SK-N-MC (cell line): Measurements from ENCODE around the gene ZSCAN30.
"Not testable (repeated sequence)": the region's sequence is repeated elsewhere in the genome, so short reads cannot be mapped to it uniquely, and the experiment has no call there.

Experiments used
- DNase-seq: peaks from one replicate; pipeline ENCODE4 v3.0.0-alpha.2; 2011; ENCODE audit warnings: low read depth, low spot score
- H3K27ac ChIP-seq: fragments of 200-600 bp; sonication (generic); 2 replicates; pipeline ENCODE4 v1.5.1; 2016; ENCODE audit warnings: mixed run types
- H3K36me3 ChIP-seq: fragments of 200-600 bp; sonication (generic); 2 replicates; pipeline ENCODE4 v1.6.1; 2017; ENCODE audit warnings: antibody characterized with exemption, low read length, mixed read lengths; ENCODE audit not compliant: insufficient read depth
- H3K4me3 ChIP-seq: fragments of 200-600 bp; sonication (generic); 2 replicates; pipeline ENCODE4 v1.5.1; 2016
- H3K9ac ChIP-seq: fragments of 200-600 bp; sonication (generic); 2 replicates; pipeline ENCODE4 v1.8.0; 2017; ENCODE audit warnings: mixed run types, mixed read lengths; ENCODE audit not compliant: insufficient read length
- H3K9me3 ChIP-seq: fragments of 200-600 bp; sonication (generic); 2 replicates; pipeline ENCODE4 v1.6.1; 2017; ENCODE audit warnings: low read depth, mild to moderate bottlenecking, antibody characterized with exemption, low read length, moderate library complexity, mixed read lengths
- EZH2 ChIP-seq: fragments of 200-600 bp; sonication (generic); IDR thresholded peaks from one replicate; pipeline ENCODE4 v1.6.1; 2017; ENCODE audit warnings: antibody characterized with exemption
- FOXP2 ChIP-seq: optimal IDR thresholded peaks from 2 replicates; pipeline ENCODE3; 2011; ENCODE audit warnings: mild to moderate bottlenecking, moderate library complexity; ENCODE audit not compliant: insufficient read depth; ENCODE audit errors: extremely low read length, control extremely low read depth
- POLR2AphosphoS5 ChIP-seq: IDR thresholded peaks from 2 replicates; pipeline ENCODE4 v1.6.1; 2012; ENCODE audit warnings: mild to moderate bottlenecking, low read depth, low read length, borderline replicate concordance

ZSCAN30 gene

GRCh38 chr18:35227254-35227653 is 62.8 kb downstream of the ZSCAN30 start:
- Histone ChIP-seq H3K9ac (no peak overlapping the region), H3K27ac (no peak overlapping the region), H3K9me3 (no peaks in the 10 kb centered on the region), H3K36me3 (no peaks in the 10 kb centered on the region), H3K4me3 (no peak overlapping the region)
- no peak for TF ChIP-seq EZH2
- no peak for TF ChIP-seq FOXP2
- TF ChIP-seq POLR2AphosphoS5 = no peak
- no peak for DNase-seq

GRCh38 chr18:35223797-35224196 is 66.2 kb downstream of the ZSCAN30 start:
- H3K9ac ChIP-seq = no peak overlapping the region
- H3K4me3 ChIP-seq = no peak overlapping the region
- TF ChIP-seq EZH2 (no peak), POLR2AphosphoS5 (no peak), FOXP2 (no peak)
- no peak overlapping the region for H3K27ac ChIP-seq
- no peaks in the 10 kb centered on the region for H3K9me3 ChIP-seq
- DNase-seq = no peak
- no peaks in the 10 kb centered on the region for H3K36me3 ChIP-seq

GRCh38 chr18:35220424-35220823 is 69.6 kb downstream of the ZSCAN30 start:
- H3K36me3 ChIP-seq = no peaks in the 10 kb centered on the region
- no peak overlapping the region for H3K27ac ChIP-seq
- H3K9ac ChIP-seq = no peak overlapping the region
- H3K9me3 ChIP-seq = no peaks in the 10 kb centered on the region
- TF ChIP-seq EZH2 = no peak
- TF ChIP-seq POLR2AphosphoS5 = no peak
- TF ChIP-seq FOXP2 = no peak
- DNase-seq = no peak
- H3K4me3 ChIP-seq = no peak overlapping the region

DNA sequence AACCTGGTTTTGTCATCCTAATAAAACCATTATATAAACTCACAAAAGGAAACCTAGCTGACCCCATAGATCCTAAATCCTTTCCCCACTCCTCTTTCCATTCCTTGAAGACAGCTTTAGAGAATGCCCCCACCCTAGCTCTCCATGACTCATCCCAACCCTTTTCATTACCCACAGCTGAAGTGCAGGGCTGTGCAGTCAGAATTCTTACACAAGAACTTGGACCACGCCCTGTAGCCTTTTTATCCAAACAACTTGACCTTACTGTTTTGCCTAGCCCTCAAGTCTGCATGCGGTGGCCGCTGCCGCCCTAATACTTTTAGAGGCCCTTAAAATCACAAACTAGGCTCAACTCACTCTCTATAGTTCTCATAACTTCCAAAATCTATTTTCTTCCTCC is 70.7 kb downstream of the ZSCAN30 start:
- not testable (repeated sequence) for H3K9me3 ChIP-seq, H3K4me3 ChIP-seq, H3K27ac ChIP-seq, H3K36me3 ChIP-seq, DNase-seq, H3K9ac ChIP-seq

DNA sequence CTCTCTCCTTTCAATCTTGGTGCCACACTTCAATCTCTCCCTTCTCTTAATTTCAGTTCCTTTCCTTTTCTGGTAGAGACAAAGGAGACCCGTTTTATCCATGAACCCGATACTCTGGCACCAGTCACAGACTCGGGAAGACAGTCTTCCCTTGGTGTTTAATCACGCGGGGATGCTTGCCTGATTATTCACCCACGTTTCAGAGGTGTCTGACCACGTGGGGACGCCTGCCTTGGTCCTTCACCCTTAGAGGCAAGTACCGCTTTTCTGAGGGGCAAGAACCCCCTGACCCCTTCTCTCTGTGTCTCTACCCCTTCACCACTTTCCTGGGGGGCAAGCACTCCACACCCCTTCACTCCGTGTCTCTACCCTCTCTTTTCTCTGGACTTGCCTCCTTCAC is 73.4 kb downstream of the ZSCAN30 start:
- H3K36me3 ChIP-seq, DNase-seq, H3K9ac ChIP-seq, H3K27ac ChIP-seq, H3K4me3 ChIP-seq, H3K9me3 ChIP-seq: not testable (repeated sequence)

GRCh38 chr18:35215026-35215425 is 75.0 kb downstream of the ZSCAN30 start:
- no peak overlapping the region for H3K4me3 ChIP-seq
- no peak for DNase-seq
- H3K9me3 ChIP-seq = no peaks in the 10 kb centered on the region
- no peak overlapping the region for H3K9ac ChIP-seq
- TF ChIP-seq EZH2 (no peak), FOXP2 (no peak), POLR2AphosphoS5 (no peak)
- H3K36me3 ChIP-seq = no peaks in the 10 kb centered on the region
- H3K27ac ChIP-seq = no peak overlapping the region

- H3K36me3 ChIP-seq, H3K9me3 ChIP-seq, H3K9ac ChIP-seq, DNase-seq, H3K4me3 ChIP-seq, H3K27ac ChIP-seq: not testable (repeated sequence)
These were observed 84.1 kb downstream of the ZSCAN30 start for GRCh38 chr18:35205746-35206458.

DNA sequence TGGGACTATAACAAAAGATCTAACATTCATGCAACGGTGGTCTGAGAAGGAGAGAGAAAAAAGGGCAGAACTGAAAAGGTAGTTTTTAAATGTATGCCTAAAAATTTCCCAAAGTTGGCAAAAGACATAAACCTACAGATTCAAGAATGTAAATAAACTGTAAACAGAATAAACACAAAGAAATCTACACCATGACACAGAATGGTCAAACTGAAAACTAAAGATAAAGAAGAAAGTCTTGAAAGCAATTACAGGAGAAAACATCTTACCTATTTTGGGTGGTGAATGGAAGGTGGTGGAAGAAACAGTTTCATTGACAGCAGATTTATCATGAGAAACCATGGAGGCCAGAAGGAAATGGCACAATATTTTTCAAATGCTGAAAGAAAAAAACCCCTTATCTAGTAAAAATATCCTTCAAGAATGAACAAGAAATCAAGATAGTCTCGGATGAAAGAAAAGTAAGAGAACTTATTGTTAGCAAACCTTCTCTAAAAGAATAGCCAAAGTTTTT is 84.8 kb downstream of the ZSCAN30 start:
- no peak overlapping the region for H3K9ac ChIP-seq
- peaks cover 5% of the 10 kb centered on the region; the same call in 1 of the 2 replicates for H3K9me3 ChIP-seq
- no peak overlapping the region for H3K27ac ChIP-seq
- no peaks in the 10 kb centered on the region for H3K36me3 ChIP-seq
- no peak for TF ChIP-seq FOXP2
- TF ChIP-seq POLR2AphosphoS5 = no peak
- TF ChIP-seq EZH2 = no peak
- H3K4me3 ChIP-seq = no peak overlapping the region
- DNase-seq = no peak

DNA sequence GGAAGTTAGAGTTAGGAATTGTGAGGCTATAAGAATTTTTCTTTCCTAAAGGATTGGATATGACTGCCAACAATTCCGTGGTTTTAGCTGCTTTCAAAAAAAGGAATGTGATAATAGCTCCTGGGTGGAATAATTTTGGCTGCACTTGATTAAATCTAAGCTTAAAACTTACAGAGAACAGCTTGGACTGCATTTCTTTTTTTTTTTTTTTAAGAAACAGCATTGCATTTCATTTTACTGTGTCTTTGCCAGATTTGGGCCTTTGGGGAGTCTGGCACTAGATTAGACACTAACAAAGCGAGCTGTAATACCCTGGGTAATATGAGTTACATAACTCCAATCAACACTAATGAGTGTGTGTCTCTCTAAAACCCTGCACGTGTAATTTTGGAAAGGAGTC is 87.0 kb downstream of the ZSCAN30 start:
- TF ChIP-seq FOXP2 (no peak), POLR2AphosphoS5 (no peak; the same call in 1 of the 2 replicates), EZH2 (no peak)
- peak overlapping the region; percentile 96 for H3K27ac ChIP-seq

More for the DNA sequence above, 87.0 kb downstream of the ZSCAN30 start:
- H3K4me3 ChIP-seq = peak overlapping the region; percentile 3
- peaks cover 5% of the 10 kb centered on the region; the same call in 1 of the 2 replicates for H3K9me3 ChIP-seq
- H3K9ac ChIP-seq = peak overlapping the region; percentile 58
- no peaks in the 10 kb centered on the region for H3K36me3 ChIP-seq
- no peak for DNase-seq
